ENCODE measurements around the gene CLEC2A.

DNA sequence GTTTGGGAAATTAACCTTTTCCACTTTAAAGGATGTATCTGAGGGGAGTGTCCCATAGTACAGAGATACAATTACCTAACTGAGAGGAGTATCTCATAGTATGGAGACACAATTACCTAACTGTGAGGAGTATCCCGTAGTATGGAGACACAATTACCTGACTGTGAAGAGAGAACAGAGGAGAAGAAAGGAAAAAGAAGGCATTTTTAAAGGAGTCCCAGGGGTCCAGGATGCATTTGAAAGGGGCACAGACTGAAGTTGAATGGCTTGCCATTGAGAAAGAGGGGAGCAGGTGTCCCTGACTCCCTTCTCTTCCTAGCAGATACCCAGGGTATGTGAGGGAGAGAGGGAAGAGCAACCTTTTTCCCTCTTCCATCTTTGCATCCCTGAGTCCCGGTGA lies 33.0 kb downstream of the CLEC2A start:
- TF ChIP-seq POLR2A (IDR thresholded peaks at IDR 0.05) = no peak
- TF ChIP-seq, protein P1, sequence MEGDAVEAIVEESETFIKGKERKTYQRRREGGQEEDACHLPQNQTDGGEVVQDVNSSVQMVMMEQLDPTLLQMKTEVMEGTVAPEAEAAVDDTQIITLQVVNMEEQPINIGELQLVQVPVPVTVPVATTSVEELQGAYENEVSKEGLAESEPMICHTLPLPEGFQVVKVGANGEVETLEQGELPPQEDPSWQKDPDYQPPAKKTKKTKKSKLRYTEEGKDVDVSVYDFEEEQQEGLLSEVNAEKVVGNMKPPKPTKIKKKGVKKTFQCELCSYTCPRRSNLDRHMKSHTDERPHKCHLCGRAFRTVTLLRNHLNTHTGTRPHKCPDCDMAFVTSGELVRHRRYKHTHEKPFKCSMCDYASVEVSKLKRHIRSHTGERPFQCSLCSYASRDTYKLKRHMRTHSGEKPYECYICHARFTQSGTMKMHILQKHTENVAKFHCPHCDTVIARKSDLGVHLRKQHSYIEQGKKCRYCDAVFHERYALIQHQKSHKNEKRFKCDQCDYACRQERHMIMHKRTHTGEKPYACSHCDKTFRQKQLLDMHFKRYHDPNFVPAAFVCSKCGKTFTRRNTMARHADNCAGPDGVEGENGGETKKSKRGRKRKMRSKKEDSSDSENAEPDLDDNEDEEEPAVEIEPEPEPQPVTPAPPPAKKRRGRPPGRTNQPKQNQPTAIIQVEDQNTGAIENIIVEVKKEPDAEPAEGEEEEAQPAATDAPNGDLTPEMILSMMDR (IDR thresholded peaks at IDR 0.05 in 4 of 5, conservative IDR thresholded peaks at IDR 0.05 in 1 of 5) = no peak
